GM19397 (cell line): ENCODE measurements around the gene KBTBD13.
"Not testable (repeated sequence)": the region's sequence is repeated elsewhere in the genome, so short reads cannot be mapped to it uniquely, and the experiment has no call there.

ENCODE experiments used
- ATAC-seq: cut with Tn5 transposase; IDR thresholded peaks from one replicate; pipeline ENCODE4 v1.9.1; 2021; ENCODE audit warnings: mild to moderate bottlenecking, moderate library complexity; ENCODE audit not compliant: unreplicated experiment

The KBTBD13 gene

GRCh38 chr15:65068403-65068788 is 8.2 kb upstream of the KBTBD13 start:
- no peak for ATAC-seq

- ATAC-seq = no peak
Measured at GRCh38 chr15:65069179-65069578, 7.4 kb upstream of the KBTBD13 start.

GRCh38 chr15:65069779-65070546 is 6.6 kb upstream of the KBTBD13 start:
- ATAC-seq = no peak

GRCh38 chr15:65071381-65071811 is 5.2 kb upstream of the KBTBD13 start:
- ATAC-seq = no peak

- no peak for ATAC-seq
Measured at GRCh38 chr15:65072027-65072426, 4.5 kb upstream of the KBTBD13 start.

GRCh38 chr15:65072617-65073016 is 3.9 kb upstream of the KBTBD13 start:
- ATAC-seq = no peak

GRCh38 chr15:65074946-65075345 is 1.6 kb upstream of the KBTBD13 start:
- ATAC-seq = not testable (repeated sequence)

- ATAC-seq = not testable (repeated sequence)
Measured at GRCh38 chr15:65075607-65076395, 745 bp upstream of the KBTBD13 start.

GRCh38 chr15:65077291-65077980 is 890 bp downstream of the KBTBD13 start:
- ATAC-seq = no peak

GRCh38 chr15:65077981-65078352 is 1.4 kb downstream of the KBTBD13 start:
- no peak for ATAC-seq

- no peak for ATAC-seq
Measured at GRCh38 chr15:65079580-65079979, 3.0 kb downstream of the KBTBD13 start.

GRCh38 chr15:65081270-65081669 is 4.7 kb downstream of the KBTBD13 start:
- ATAC-seq = no peak

GRCh38 chr15:65081758-65082157 is 5.2 kb downstream of the KBTBD13 start:
- no peak for ATAC-seq

- no peak for ATAC-seq
Measured at GRCh38 chr15:65082303-65082953, 5.9 kb downstream of the KBTBD13 start.

- ATAC-seq = no peak
Measured at GRCh38 chr15:65083262-65083701, 6.7 kb downstream of the KBTBD13 start.

- ATAC-seq = no peak
Measured at GRCh38 chr15:65084500-65085206, 8.1 kb downstream of the KBTBD13 start.

GRCh38 chr15:65085207-65085753 is 8.7 kb downstream of the KBTBD13 start:
- no peak for ATAC-seq

- no peak for ATAC-seq
Measured at GRCh38 chr15:65085990-65086679, 9.6 kb downstream of the KBTBD13 start.

- no peak for ATAC-seq
Measured at GRCh38 chr15:65086680-65087111, 10.2 kb downstream of the KBTBD13 start.
